ENCODE data around the gene RNF31. TPM values are rescaled to one million over a fixed set of nuclear protein-coding genes. Genes with fewer than 3 reads are reported as not detected.

Gene RNF31
- total RNA-seq, 1 experiment from 2014 or later = 48.6 TPM

DNA sequence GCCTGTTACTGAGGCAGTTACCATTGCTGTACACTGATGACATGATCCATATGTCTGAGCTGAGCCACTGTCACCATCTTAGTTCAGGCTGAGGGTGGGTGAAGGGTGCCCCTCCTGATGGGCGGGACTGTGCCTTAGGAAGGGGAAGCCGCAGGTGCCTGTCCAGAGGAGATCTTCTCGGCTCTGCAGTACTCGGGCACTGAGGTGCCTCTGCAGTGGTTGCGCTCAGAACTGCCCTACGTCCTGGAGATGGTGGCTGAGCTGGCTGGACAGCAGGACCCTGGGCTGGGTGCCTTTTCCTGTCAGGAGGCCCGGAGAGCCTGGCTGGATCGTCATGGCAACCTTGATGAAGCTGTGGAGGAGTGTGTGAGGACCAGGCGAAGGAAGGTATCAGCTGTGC is 3.7 kb downstream of the RNF31 start:
- CTCF ChIA-PET = interaction anchor here (0.6 to 0.7 kb wide), 2 partner anchors 41 to 95 kb away, joined by 4 to 15 read pairs; no protein-coding TSS in a partner anchor
- no peak overlapping the region for H3K4me3 ChIP-seq (ENCODE audit: low read depth in 2 of 2, low read length in 2 of 2)
- TF ChIP-seq SIN3A (IDR thresholded peaks at IDR 0.05; ENCODE audit: borderline replicate concordance, insufficient read depth, low read depth, low read length) (no peak), TCF7L2 (IDR thresholded peaks at IDR 0.05; ENCODE audit: low read depth, low read length) (no peak), POLR2AphosphoS5 (IDR thresholded peaks at IDR 0.05; ENCODE audit: low read depth, low read length) (no peak)
- TF ChIP-seq, protein P1, sequence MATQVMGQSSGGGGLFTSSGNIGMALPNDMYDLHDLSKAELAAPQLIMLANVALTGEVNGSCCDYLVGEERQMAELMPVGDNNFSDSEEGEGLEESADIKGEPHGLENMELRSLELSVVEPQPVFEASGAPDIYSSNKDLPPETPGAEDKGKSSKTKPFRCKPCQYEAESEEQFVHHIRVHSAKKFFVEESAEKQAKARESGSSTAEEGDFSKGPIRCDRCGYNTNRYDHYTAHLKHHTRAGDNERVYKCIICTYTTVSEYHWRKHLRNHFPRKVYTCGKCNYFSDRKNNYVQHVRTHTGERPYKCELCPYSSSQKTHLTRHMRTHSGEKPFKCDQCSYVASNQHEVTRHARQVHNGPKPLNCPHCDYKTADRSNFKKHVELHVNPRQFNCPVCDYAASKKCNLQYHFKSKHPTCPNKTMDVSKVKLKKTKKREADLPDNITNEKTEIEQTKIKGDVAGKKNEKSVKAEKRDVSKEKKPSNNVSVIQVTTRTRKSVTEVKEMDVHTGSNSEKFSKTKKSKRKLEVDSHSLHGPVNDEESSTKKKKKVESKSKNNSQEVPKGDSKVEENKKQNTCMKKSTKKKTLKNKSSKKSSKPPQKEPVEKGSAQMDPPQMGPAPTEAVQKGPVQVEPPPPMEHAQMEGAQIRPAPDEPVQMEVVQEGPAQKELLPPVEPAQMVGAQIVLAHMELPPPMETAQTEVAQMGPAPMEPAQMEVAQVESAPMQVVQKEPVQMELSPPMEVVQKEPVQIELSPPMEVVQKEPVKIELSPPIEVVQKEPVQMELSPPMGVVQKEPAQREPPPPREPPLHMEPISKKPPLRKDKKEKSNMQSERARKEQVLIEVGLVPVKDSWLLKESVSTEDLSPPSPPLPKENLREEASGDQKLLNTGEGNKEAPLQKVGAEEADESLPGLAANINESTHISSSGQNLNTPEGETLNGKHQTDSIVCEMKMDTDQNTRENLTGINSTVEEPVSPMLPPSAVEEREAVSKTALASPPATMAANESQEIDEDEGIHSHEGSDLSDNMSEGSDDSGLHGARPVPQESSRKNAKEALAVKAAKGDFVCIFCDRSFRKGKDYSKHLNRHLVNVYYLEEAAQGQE (IDR thresholded peaks at IDR 0.05; ENCODE audit: insufficient read depth in 1 of 2, low read depth in 2 of 2, low read length in 1 of 2) = no peak
- TF ChIP-seq, protein P2, sequence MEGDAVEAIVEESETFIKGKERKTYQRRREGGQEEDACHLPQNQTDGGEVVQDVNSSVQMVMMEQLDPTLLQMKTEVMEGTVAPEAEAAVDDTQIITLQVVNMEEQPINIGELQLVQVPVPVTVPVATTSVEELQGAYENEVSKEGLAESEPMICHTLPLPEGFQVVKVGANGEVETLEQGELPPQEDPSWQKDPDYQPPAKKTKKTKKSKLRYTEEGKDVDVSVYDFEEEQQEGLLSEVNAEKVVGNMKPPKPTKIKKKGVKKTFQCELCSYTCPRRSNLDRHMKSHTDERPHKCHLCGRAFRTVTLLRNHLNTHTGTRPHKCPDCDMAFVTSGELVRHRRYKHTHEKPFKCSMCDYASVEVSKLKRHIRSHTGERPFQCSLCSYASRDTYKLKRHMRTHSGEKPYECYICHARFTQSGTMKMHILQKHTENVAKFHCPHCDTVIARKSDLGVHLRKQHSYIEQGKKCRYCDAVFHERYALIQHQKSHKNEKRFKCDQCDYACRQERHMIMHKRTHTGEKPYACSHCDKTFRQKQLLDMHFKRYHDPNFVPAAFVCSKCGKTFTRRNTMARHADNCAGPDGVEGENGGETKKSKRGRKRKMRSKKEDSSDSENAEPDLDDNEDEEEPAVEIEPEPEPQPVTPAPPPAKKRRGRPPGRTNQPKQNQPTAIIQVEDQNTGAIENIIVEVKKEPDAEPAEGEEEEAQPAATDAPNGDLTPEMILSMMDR (IDR thresholded peaks at IDR 0.05) = no peak
- H3K36me3 ChIP-seq (ENCODE audit: control insufficient read depth, insufficient read depth, low read length) = peaks cover 6% of the 10 kb centered on the region
- H3K27me3 ChIP-seq (ENCODE audit: control insufficient read depth, insufficient read depth, low read length) = no peaks in the 10 kb centered on the region
- POLR2A ChIA-PET = interaction anchor here (0.5 to 0.6 kb wide), 3 partner anchors 15 to 41 kb away, joined by 3 to 9 read pairs (median 3); partner anchors contain the start of gene PSME1
- H3K9me3 ChIP-seq (ENCODE audit: control insufficient read depth, insufficient read depth, low read depth, low read length) = no peaks in the 10 kb centered on the region
- no TSS peak for BruUV-seq (replicated peaks)
- intact Hi-C loops (cut with micrococcal nuclease; ENCODE audit: unreplicated experiment) = no loop called here
- no peak overlapping the region for H3K27ac ChIP-seq (ENCODE audit: low read length)
- DNase-seq (ENCODE audit: low read depth, low spot score) = no peak
- in situ Hi-C loops (cut with HindIII; ENCODE audit: low pct_unique_long_range_greater_than_20kb, low sequenced_read_pairs) = no loop called here
- H3K4me1 ChIP-seq (ENCODE audit: control insufficient read depth, insufficient read depth, low read length) = no peaks in the 10 kb centered on the region
- no peak for ATAC-seq

DNA sequence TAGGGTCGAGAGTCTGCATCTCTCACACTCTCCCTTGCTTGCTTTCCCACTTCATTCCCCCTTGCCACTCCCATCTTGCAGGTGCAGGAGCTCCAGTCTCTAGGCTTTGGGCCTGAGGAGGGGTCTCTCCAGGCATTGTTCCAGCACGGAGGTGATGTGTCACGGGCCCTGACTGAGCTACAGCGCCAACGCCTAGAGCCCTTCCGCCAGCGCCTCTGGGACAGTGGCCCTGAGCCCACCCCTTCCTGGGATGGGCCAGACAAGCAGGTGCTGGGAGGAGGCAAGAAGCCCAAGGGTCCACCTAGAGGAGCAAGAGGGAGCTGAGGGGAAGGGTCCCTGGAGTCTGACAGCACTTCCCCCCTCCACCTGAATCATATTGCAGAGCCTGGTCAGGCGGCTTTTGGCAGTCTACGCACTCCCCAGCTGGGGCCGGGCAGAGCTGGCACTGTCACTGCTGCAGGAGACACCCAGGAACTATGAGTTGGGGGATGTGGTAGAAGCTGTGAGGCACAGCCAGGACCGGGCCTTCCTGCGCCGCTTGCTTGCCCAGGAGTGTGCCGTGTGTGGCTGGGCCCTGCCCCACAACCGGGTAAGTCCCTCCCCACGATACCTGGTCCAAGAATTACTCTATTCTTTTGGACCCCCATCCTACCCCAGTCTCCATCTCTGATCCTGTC is 4.2 kb downstream of the RNF31 start:
- H3K36me3 ChIP-seq (ENCODE audit: control insufficient read depth, insufficient read depth, low read length) = peaks cover 6% of the 10 kb centered on the region
- H3K9me3 ChIP-seq (ENCODE audit: control insufficient read depth, insufficient read depth, low read depth, low read length) = no peaks in the 10 kb centered on the region
- ATAC-seq (no peak), DNase-seq (ENCODE audit: low read depth, low spot score) (no peak)
- CTCF ChIA-PET = interaction anchor here (0.6 kb wide), 1 partner anchor 95 kb away, joined by 4 read pairs; no protein-coding TSS in a partner anchor
- in situ Hi-C loops (cut with HindIII; ENCODE audit: low pct_unique_long_range_greater_than_20kb, low sequenced_read_pairs) (no loop called here), intact Hi-C loops (cut with micrococcal nuclease; ENCODE audit: unreplicated experiment) (no loop called here)
- H3K27me3 ChIP-seq (ENCODE audit: control insufficient read depth, insufficient read depth, low read length) = no peaks in the 10 kb centered on the region
- no peak overlapping the region for H3K4me3 ChIP-seq (ENCODE audit: low read depth in 2 of 2, low read length in 2 of 2)
- no peak overlapping the region for H3K27ac ChIP-seq (ENCODE audit: low read length)
- no peaks in the 10 kb centered on the region for H3K4me1 ChIP-seq (ENCODE audit: control insufficient read depth, insufficient read depth, low read length)
- no TSS peak for BruUV-seq (replicated peaks)
- POLR2A ChIA-PET = interaction anchor here (0.5 to 0.6 kb wide), 2 partner anchors 15 to 18 kb away, joined by 3 read pairs; partner anchors contain the start of gene PSME1
- TF ChIP-seq SIN3A (IDR thresholded peaks at IDR 0.05; ENCODE audit: borderline replicate concordance, insufficient read depth, low read depth, low read length) (no peak), POLR2AphosphoS5 (IDR thresholded peaks at IDR 0.05; ENCODE audit: low read depth, low read length) (no peak), TCF7L2 (IDR thresholded peaks at IDR 0.05; ENCODE audit: low read depth, low read length) (no peak)
- TF ChIP-seq, protein P1 (IDR thresholded peaks at IDR 0.05; ENCODE audit: insufficient read depth in 1 of 2, low read depth in 2 of 2, low read length in 1 of 2) = no peak
- TF ChIP-seq, protein P2 (IDR thresholded peaks at IDR 0.05) = no peak
